GM10847 (cell line): ENCODE data around the gene MRPS26.

Experiments
- POLR2A ChIP-seq: IDR thresholded peaks from 2 replicates; pipeline ENCODE4 v1.6.1; 2011; ENCODE audit not compliant: insufficient read length; ENCODE audit errors: extremely low read depth

Gene MRPS26

GRCh38 chr20:3045816-3046676 lies at the start of gene MRPS26:
Gene MRPS26 (plus strand): TSS chr20:3046052. CDS start chr20:3046069, 17 bp downstream.
- peak; percentile 66 for TF ChIP-seq POLR2A

DNA sequence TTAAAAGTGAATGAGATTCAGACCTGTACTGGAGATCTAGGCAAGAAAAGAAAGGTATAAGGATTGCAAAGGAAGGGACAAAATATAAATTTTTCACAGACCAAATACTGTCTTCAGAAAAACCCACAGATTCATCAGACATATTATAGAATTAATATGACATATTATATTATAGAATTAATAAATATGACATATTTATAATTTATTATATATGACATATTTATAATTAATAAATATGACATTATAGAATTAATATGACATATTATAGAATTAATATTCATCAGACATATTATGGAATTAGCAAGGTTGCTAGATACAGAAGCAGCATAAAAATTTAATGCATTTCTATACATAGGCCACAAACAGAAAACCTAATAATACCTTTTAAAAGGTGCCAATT lies 47.1 kb upstream of the MRPS26 start:
- no peak for TF ChIP-seq POLR2A

GRCh38 chr20:3000852-3001523 lies 44.9 kb upstream of the MRPS26 start:
- TF ChIP-seq POLR2A, result no peak

DNA sequence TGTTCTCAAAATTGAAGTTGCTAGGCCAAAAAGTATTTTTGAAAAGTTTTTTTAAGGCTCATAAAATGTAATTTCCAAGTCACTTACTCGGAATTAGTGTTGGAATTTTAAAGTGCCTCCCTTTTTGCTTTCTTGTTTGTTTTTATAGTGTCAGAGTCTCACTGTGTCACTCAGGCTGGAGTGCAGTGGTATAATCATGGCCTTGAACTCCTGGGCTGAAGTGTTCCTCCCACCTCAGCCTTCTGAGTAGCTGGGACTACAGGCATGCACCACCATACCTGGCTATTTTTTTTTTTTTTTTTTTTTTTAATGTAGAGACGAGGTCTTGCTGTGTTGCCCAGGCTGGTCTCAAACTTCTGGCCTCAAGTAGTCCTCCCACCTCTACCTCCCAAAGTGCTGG lies 42.4 kb upstream of the MRPS26 start:
- no peak for TF ChIP-seq POLR2A

GRCh38 chr20:3010985-3011723 lies 34.7 kb upstream of the MRPS26 start:
- no peak for TF ChIP-seq POLR2A

DNA sequence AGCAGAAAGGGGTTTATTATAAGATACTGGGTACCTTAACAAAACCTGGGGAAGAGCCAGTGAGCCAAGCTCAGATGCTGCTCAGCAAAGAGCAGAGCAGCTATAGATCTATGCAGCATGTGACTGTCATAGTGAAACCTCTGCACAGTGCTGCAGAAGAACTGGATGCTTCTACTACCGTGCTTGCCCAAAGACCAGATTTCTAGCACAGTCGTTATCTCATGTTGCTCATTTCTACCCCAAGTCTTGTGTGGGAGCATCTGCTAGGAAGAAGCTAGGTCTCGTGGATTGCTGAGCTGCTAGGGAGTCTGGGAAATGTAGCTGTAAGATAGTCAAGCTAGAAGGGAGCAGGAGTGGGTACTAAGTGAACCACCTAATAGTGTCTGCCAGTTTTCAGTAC lies 34.1 kb upstream of the MRPS26 start:
- no peak for TF ChIP-seq POLR2A

GRCh38 chr20:3013771-3014170 lies 32.1 kb upstream of the MRPS26 start:
- TF ChIP-seq POLR2A, result no peak

DNA sequence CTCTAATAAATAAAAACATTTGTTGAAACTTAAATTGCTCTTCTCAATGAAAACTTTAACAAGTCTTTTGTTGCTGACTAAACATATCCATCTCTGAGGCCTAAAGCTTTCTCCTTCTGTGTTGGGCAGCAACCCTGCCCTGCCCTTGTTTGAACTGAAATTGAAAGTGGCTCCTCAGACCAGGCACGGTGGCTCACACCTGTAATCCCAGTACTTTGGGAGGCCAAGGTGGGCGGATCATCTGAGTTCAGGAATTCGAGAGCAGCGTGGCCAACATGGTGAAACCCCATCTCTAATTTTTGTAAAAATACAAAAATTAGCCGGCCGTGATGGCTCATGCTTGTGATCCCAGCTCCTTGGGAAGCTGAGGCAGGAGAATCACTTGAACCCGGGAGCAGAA lies 31.7 kb upstream of the MRPS26 start:
- no peak for TF ChIP-seq POLR2A

DNA sequence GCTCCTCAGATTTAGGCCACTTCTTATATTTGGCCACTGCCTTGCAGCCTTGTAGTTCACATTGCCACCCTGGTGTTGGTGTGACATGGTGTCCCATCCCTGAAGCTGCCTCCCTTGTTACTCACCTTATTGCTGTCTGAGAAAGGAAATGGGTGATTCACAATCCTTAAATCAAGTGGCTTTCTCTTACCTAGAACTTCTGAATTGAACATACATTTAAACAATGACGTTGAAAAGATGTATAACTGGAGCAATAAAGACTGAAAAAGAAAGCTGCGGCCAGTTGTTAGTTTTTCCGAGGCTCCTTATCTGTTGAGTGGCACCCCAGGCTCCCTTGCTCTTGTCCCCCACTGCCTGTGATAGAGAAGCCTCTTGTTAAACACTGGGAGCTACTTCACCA lies 31.2 kb upstream of the MRPS26 start:
- TF ChIP-seq POLR2A, result no peak

GRCh38 chr20:3021327-3021726 lies 24.5 kb upstream of the MRPS26 start:
- TF ChIP-seq POLR2A, result no peak

DNA sequence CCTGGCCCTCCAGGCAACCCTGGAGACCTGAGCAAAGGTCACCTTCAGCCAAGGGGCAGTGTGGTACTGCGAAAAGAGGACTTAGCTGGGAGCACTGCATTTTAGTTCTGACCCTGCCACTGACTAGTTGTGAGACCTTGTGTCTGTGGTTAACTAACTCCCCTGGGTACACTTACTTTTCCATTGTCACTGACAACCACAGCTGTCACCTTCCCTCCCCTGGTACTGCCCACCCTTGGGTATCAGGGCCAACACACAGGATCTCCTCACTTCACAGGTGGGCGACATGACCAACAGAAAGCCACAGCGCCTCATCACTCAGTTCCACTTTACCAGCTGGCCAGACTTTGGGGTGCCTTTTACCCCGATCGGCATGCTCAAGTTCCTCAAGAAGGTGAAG lies 24.1 kb upstream of the MRPS26 start:
- no peak for TF ChIP-seq POLR2A

- TF ChIP-seq POLR2A, result no peak
Observed at GRCh38 chr20:3027987-3028386, 17.9 kb upstream of the MRPS26 start.

DNA sequence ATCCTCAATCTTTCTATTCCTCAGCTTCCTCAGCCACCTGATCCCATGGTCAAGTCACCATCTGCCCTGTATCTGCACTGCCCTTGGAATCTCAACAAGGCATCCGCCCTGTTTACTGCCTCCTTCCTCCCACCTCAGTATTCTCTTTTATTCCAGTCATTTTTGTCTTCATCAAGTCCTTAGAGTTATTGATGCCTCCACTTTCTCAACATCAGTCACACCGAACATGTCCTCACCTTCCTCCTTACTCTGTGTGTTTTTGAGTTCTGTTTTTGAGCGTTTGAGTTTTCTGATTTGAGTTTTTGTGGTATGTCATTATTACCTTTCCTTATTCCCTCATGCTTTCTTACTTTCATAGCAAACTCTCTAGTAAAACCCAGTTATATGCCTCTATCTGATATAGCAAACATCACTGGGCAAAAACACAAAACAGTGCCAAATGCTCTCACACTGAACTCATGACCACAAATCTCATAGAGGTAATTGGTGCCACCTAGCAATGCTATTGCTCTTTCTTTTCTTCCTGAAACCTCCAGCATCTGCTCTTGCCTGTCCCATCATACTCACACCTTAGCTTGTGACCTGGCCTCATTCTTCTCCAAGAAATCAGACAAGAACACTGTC lies 14.2 kb upstream of the MRPS26 start:
- no peak for TF ChIP-seq POLR2A

- TF ChIP-seq POLR2A, result no peak
Observed at GRCh38 chr20:3032624-3033023, 13.2 kb upstream of the MRPS26 start.

GRCh38 chr20:3037654-3038053 lies 8.2 kb upstream of the MRPS26 start:
- TF ChIP-seq POLR2A, result no peak

DNA sequence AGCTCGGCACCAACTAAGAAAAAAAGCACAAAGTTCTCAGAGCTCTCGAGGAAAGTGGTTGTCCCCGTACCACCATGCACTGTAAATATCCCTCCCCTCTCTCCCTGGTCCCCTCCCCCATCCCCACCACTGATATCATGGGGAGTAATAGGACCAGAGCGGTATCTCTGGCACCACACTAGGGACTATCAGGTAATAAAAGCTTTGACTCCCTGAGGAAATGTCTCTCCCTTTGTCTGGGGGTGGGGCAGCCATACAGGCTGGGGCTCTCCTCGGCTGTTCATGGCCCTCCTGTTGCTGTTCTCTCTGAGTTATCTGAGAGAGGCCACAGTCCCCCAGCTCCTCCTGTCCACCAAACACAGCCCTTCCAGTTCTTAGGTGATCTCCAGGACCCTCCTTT lies 7.4 kb upstream of the MRPS26 start:
- TF ChIP-seq POLR2A, result no peak

DNA sequence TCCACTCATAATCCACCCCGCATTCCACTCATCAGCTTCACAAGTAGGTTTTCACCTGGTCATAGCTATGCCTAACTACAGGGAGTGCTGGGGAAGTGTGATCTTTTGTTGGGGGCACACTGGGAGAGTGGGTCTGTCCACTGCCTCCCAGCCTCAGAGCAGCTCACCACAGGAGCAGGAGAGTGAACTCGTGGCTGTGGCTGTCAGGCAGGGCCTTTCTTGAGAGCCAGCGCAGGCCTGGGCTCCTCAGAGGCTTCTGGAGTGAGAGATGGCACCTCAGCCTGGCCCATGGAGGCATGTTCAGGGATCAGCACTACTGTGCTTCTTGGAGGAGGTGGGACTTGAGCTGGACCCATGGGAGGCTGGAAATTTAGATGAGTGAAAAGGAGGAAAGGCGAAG lies 6.4 kb upstream of the MRPS26 start:
- no peak for TF ChIP-seq POLR2A
